Measurements from ENCODE around the gene FTH1. TPM values are rescaled to one million over a fixed set of nuclear protein-coding genes. Genes with fewer than 3 reads are reported as not detected.

Gene FTH1
- polyA plus RNA-seq, 12 donors, result 1,211 to 2,107 (median 1,338) TPM; not detected in 1

GRCh38 chr11:61918938-61919704 lies 48.3 kb downstream of the FTH1 start:
- DNase-seq, result no peak

GRCh38 chr11:61918251-61918937 lies 49.0 kb downstream of the FTH1 start:
- no peak for DNase-seq

DNA sequence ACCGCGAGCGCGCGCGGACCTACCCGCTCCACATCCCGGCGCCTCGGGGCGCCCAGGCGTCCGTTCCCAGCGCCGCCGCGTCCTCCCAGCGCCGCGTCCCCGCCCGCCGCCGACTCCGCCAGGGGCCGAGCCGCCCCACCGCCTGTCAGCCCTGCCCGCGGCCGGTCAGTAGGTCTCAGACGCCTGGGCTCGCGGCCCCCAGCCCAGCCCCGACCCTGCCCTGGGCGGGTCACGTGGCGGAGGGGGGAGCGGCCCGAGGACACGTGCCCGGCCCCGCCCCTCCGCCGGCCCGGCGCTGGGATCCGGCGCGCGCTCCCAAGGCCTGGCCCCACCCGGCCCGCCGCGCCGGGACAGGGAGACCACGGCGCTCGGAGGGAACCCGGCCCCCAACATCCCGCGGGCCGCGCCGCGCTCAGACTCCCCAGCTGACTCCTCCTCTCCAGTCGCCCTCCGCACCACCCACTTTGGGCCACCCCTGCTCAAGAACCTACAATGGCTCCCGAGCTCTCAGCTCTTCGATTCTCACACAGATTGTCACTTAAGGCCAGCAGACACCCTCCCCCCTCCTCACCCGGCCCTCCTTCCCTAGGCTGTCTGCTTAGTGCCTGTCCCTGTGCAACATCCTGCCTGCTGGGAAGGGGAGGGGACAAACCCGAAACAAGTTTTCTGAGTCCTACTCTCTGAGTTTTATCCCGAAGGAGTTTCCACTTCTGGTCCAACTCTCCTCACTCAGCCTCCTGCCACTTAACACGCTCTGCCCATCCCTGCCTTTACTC lies 49.9 kb downstream of the FTH1 start, which contains the start of gene RAB3IL1:
RAB3IL1 (minus strand) TSS at position 233 of the 776 bp plus-strand sequence; CDS start at position 34, 199 bp downstream.
- no peak for DNase-seq

GRCh38 chr11:61916737-61917333 lies 50.6 kb downstream of the FTH1 start:
- DNase-seq, result no peak

DNA sequence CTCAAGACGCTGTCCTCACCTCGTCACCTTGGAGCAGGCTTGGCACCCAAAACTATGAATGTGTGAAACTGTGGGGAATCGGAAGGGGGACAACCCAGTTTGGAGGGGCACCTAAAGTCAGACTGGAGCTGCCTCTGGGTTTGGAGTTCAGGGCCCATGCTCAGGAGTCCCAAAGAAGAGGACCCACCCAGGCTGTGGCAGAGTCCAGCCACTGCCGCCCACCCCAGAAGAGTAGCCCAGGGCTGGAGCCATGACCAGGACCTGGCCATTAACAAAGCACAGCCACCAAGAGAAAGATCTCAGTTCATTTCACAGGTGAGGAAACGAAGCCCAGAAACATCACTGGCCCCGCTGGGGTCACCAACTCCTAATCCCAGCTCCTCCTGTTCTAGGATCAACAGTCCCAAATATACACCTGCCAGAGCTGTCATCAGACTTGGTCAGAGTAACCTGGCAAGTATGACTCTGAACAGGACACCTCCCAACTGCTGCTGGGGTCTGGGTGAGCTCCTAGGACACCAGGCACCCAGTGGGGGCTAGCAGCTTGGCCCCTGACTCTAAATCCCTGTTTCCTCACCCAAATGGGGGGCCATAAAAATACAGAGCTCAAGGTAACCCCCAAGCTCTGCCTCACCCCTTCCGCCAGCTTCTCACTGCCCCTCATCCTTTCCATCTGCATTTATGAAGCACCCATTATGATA lies 52.8 kb downstream of the FTH1 start:
- DNase-seq, result no peak

Other genes with a start within 250 kb of the FTH1 start
- gene MYRF, start 215.0 kb downstream of the FTH1 start, polyA plus RNA-seq (ENCODE audit: insufficient read length in 12 of 12), result 1 to 10 TPM in 4 of 12 donors, under 1 TPM in 7, not detected in 1; 0.58 to 7.2 (median 0.91) TPM
- 100 to 1,000 TPM in 10 of 12 donors, 10 to 100 TPM in 1, not detected in 1; 71.8 to 175 (median 136) TPM for gene TMEM258, start 175.0 kb downstream of the FTH1 start, polyA plus RNA-seq (ENCODE audit: insufficient read length in 12 of 12)
- 10 to 100 TPM in 11 of 12 donors, not detected in 1; 13.2 to 24.6 (median 15.8) TPM for gene FEN1, start 174.7 kb downstream of the FTH1 start, polyA plus RNA-seq (ENCODE audit: insufficient read length in 12 of 12)
- gene FADS1, start 150.6 kb downstream of the FTH1 start, polyA plus RNA-seq (ENCODE audit: insufficient read length in 12 of 12), result 10 to 100 TPM in 11 of 12 donors, not detected in 1; 15.7 to 36.5 (median 23.2) TPM
- gene FADS2, start 139.3 kb downstream of the FTH1 start, polyA plus RNA-seq (ENCODE audit: insufficient read length in 12 of 12), result 100 to 1,000 TPM in 4 of 12 donors, 10 to 100 TPM in 7, not detected in 1; 64.3 to 172 (median 87.3) TPM
- gene FADS3, start 76.1 kb downstream of the FTH1 start, polyA plus RNA-seq (ENCODE audit: insufficient read length in 12 of 12), result 10 to 100 TPM in 11 of 12 donors, not detected in 1; 26.5 to 44.4 (median 37.7) TPM
- gene RAB3IL1, start 50.1 kb downstream of the FTH1 start, polyA plus RNA-seq (ENCODE audit: insufficient read length in 12 of 12), result 10 to 100 TPM in 11 of 12 donors, not detected in 1; 18.2 to 32.1 (median 23.6) TPM
- 1 to 10 TPM in 11 of 12 donors, not detected in 1; 2.4 to 8.2 (median 3.5) TPM for gene BEST1, start 17.3 kb downstream of the FTH1 start, polyA plus RNA-seq (ENCODE audit: insufficient read length in 12 of 12)
- 10 to 100 TPM in 11 of 12 donors, not detected in 1; 13.3 to 28.5 (median 17.0) TPM for gene INCENP, start 156.4 kb upstream of the FTH1 start, polyA plus RNA-seq (ENCODE audit: insufficient read length in 12 of 12)
- not detected for gene SCGB1D1, start 222.6 kb upstream of the FTH1 start, polyA plus RNA-seq (ENCODE audit: insufficient read length in 12 of 12)
- gene SCGB2A1, start 241.0 kb upstream of the FTH1 start, polyA plus RNA-seq (ENCODE audit: insufficient read length in 12 of 12), result under 1 TPM in 1 of 12 donors, not detected in 11; 0.24 TPM

Measured in muscle of arm (tissue), 12 donors.